PFSK-1 (cell line): Measurements from ENCODE around the gene HOXA5.

ENCODE experiments used
- FOXP2 ChIP-seq: optimal IDR thresholded peaks from 2 replicates; pipeline ENCODE3; 2011; ENCODE audit warnings: borderline replicate concordance, control low read depth, inconsistent platforms; ENCODE audit not compliant: insufficient read depth; ENCODE audit errors: extremely low read length, extremely low read depth
- POLR2AphosphoS5 ChIP-seq: IDR thresholded peaks from 2 replicates; pipeline ENCODE4 v1.6.1; 2012; ENCODE audit warnings: low read depth, mild to moderate bottlenecking, control low read depth, low read length, moderate library complexity
- REST ChIP-seq, 2 experiments: IDR thresholded peaks; 2 replicates each; pipeline versions ENCODE4 v1.6.1 to v1.8.0; 2011 to 2012; ENCODE audit warnings: low read depth in 2 of 2, low read length in 2 of 2, control low read depth in 1 of 2, inconsistent platforms in 1 of 2, mild to moderate bottlenecking in 1 of 2, moderate library complexity in 1 of 2; ENCODE audit not compliant: insufficient read depth in 1 of 2
- SIN3A ChIP-seq: IDR thresholded peaks from 2 replicates; pipeline ENCODE4 v1.6.1; 2012; ENCODE audit warnings: mild to moderate bottlenecking, low read length, moderate library complexity, borderline replicate concordance; ENCODE audit not compliant: insufficient read depth
- TAF1 ChIP-seq: IDR thresholded peaks from 2 replicates; pipeline ENCODE4 v1.6.1; 2012; ENCODE audit warnings: low read length, control low read depth, borderline replicate concordance; ENCODE audit not compliant: insufficient read depth

Gene HOXA5

DNA sequence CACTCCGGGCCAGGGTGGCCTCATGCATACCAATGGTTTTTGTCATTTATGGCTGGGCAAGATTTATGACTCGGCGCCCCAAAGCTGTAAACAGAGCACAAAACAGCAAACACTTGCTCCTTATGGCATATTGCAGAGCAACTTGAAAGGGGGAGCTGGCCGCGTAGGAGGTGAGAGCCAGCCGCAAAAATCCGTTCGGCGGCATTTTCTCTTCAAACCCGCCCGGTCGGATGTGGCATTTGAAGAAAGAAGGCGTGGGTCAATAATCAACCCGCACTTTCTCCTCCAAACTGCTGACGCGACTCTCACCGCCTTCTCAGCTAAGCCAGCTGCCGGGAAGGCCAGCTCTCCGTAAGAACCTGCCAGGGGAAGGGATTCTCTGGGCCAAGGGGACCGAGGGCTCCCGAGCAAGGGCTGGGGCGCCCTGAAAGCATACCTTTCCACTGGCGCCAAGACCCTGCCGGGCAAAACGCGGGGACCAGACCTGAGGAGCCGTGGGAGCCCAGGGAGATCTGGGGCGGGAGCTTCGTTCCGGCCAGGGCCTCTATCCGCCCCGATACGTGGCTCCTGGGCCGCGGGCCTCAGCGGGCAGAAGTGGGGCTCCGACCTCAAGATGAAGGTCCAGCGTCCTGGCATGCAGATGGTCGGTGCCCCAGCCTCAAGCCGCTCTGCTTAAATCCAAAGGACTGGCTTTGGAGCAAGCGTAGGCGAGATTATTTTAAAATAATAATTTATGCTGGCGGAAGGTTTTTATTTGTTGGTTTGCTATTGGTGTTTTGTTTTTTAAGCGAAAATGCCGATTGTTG is 28.1 kb downstream of the HOXA5 start:
- TF ChIP-seq TAF1, result no peak
- TF ChIP-seq FOXP2, result no peak
- no peak for TF ChIP-seq SIN3A
- no peak for TF ChIP-seq POLR2AphosphoS5
- TF ChIP-seq REST (IDR thresholded peaks at IDR 0.05; ENCODE audit: insufficient read depth in 1 of 2, low read depth in 2 of 2, low read length in 2 of 2), result no peak

GRCh38 chr7:27114881-27115220 is 28.6 kb downstream of the HOXA5 start:
- no peak for TF ChIP-seq TAF1

- TF ChIP-seq TAF1 (no peak), FOXP2 (no peak), POLR2AphosphoS5 (no peak)
Observed at GRCh38 chr7:27113991-27114769, 29.3 kb downstream of the HOXA5 start.

DNA sequence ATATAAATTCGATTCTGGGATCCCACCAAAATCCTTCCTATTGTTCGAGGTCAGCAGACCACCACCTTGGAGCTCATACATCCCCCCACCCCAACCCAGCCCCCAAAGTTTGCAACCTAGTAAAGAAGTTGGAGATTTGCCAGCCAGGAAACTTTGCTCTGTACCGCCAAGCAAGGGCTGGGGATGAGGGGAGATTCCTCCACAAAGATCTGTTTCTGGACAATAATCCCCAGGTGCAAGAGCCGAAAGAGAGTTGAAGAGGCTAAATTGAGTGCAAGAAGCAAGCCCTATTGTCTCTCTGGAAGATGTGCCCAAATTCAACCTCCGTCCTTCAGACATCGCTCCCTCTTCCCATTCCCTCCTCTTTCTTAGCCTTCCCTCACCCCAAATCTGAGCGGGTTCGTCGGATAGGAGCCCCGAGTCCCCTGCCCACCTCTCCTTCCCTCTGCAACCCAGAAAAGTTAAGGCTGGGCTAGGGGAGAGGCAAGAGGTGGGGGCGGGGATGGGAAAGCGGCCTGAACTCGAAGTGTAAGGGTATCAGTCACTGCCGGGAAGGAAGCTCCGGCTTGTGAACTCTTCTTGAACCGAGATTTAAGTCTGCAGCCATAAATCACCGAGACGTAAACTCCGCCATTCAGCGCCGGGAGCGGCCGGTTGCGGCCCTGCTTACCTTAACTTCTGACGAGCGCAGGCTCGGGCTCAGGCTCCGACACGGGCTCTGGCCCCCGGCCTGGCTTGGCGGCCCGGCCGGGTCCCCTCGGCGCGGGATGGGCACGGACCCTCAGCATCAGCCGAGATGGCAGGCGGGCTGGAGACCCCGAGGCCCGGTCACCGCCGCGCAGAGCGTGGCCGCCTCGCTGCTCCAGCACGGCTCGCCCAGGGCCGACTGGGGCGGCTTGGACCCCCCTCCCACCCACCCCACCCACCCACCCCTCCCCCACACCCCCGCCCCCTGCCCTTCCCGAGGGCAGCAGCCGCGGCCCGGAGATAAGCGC is 30.2 kb downstream of the HOXA5 start:
- TF ChIP-seq SIN3A, result no peak
- no peak for TF ChIP-seq POLR2AphosphoS5

GRCh38 chr7:27112361-27112760 is 31.1 kb downstream of the HOXA5 start:
- TF ChIP-seq POLR2AphosphoS5, result no peak
- no peak for TF ChIP-seq TAF1
- TF ChIP-seq SIN3A, result no peak
- TF ChIP-seq REST (IDR thresholded peaks at IDR 0.05; ENCODE audit: insufficient read depth in 1 of 2, low read depth in 2 of 2, low read length in 2 of 2), result no peak
- TF ChIP-seq FOXP2, result no peak

DNA sequence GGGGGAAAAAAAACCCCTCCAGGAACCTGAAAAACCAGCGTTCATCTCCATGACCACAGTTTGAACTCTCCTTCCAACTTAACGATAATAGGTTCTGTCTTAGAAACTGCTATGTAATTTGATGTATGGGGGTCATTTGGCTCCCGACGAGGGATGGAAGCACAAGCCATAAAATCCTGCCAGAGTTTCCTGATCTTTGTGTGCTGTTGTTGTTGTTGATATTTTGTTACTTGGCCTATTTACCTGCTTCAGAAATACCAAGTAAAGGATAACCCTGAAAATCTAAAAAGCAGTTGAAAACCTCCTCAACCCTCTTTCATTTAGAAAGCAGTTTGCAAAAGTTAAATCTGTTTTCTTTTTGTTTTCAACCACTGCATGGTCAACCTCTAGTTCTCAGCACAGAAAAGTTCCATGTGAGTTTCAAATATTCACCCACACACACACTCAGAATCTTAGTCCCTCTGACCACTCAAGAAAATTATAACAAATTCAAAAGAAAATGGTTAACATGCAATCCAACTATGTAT is 31.7 kb downstream of the HOXA5 start:
- TF ChIP-seq TAF1 (no peak), POLR2AphosphoS5 (no peak), FOXP2 (no peak), REST (IDR thresholded peaks at IDR 0.05; ENCODE audit: insufficient read depth in 1 of 2, low read depth in 2 of 2, low read length in 2 of 2) (no peak), SIN3A (no peak)
